ENCODE data around the gene CTNNBL1. TPM values are rescaled to one million over a fixed set of nuclear protein-coding genes. Genes with fewer than 3 reads are reported as not detected.

The CTNNBL1 gene
- total RNA-seq (10 to 100 TPM; 26.7 to 44.0 (median 33.5) TPM), polyA plus RNA-seq (10 to 100 TPM; 36.6 to 42.6 (median 39.7) TPM)
- long read RNA-seq, donor 1, transcript CTNNBL1-201 (16 exons, 1,925 nt) = major isoform, 24 of 25 reads
- long read RNA-seq, donor 1, partial matches to known transcripts = 0 of 25 reads
- long read RNA-seq, donor 1, other reads (novel, unspliced or antisense) = 1 of 25 reads
- long read RNA-seq, donor 2, transcript CTNNBL1-201 (16 exons, 1,925 nt) = major isoform, 56 of 64 reads
- long read RNA-seq, donor 2, partial matches to known transcripts = 1 of 64 reads
- long read RNA-seq, donor 2, other reads (novel, unspliced or antisense) = 7 of 64 reads

DNA sequence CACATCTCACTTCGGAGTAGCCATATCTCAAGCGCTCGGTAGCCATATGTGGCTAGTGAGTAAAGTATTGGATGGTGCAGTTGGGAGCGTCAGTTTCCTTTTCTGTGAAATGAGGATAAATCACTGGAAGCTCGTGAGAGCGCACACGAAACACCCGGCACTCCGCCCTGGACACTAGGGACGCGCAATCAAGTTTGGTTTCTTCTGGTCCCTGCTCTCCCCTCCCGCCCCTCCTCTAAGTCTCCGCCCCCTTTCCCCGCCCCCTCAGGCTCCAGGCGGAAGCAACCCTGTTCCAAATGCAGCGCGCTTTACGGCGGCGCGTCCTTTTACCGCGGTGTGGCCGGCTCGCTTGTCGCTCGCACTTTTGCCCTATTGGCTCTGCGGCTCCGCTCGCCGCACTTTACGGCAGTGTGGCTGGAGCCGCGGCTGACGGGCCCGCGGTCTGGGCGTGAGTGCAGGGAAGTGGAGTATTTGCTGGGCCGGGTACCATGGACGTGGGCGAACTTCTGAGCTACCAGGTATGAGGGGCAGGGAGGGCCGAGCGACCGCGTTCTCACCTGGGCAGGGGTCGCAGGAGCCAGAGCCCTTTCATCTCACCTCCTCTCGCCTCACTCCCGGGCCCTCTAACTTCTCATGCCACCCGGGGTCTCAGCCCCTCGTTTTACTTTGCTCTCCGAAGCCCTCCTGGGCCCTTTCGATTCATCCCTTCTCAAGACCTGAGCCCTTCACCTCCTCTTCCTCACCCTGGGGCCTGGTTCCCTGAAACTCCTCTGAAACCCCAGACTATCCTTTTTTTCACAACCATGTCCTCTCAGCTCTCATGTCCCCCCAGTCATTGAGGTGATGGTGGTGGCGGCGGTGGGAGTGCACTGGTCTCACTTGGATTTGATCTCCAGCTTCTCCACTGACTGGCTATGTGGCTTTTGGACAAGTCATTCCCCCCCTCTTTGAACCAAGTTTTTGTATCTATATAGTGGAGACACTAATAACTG lies at the start of gene CTNNBL1:
CTNNBL1 (plus strand) TSS at position 396 of the 992 bp plus-strand sequence; CDS start at position 489, 93 bp downstream.
- peak within 1 kb of the TSS; percentile 74 for H3K27ac ChIP-seq
- TF ChIP-seq CTCF (IDR thresholded peaks at IDR 0.05) = no peak
- H3K9me3 ChIP-seq = no peaks in the 10 kb centered on the region
- peak; percentile 99 for DNase-seq
- peaks cover 0 to 15% of the 10 kb centered on the region in 2 donors for H3K36me3 ChIP-seq (ENCODE audit: insufficient read depth in 1 of 2, low read depth in 1 of 2)
- H3K4me3 ChIP-seq = peak within 1 kb of the TSS; percentile 98
- H3K27me3 ChIP-seq (ENCODE audit: insufficient read depth in 3 of 3, low read length in 2 of 3) = peaks cover 0 to 16% (median 0%) of the 10 kb centered on the region in 3 donors
- peak; percentile 99 to 100 (median 100) for ATAC-seq
- H3K4me1 ChIP-seq = peaks cover 17% of the 10 kb centered on the region
- intact Hi-C loops (cut with DNase I) = no loop called here
- WGBS, 3 donors = 0 to 1% (median 0%) methylated on average over 54 of the region's 54 CpGs

GRCh38 chr20:37644605-37645004 lies 49.2 kb upstream of the CTNNBL1 start:
- Histone ChIP-seq H3K4me1 (no peaks in the 10 kb centered on the region), H3K36me3 (ENCODE audit: insufficient read depth in 1 of 2, low read depth in 1 of 2) (no peaks in the 10 kb centered on the region), H3K27me3 (ENCODE audit: insufficient read depth in 3 of 3, low read length in 2 of 3) (peaks cover 0 to 22% (median 0%) of the 10 kb centered on the region in 3 donors), H3K27ac (no peak overlapping the region), H3K4me3 (no peak overlapping the region), H3K9me3 (no peaks in the 10 kb centered on the region)
- intact Hi-C loops (cut with DNase I) = no loop called here
- ATAC-seq (no peak), DNase-seq (no peak)
- no peak for TF ChIP-seq CTCF (IDR thresholded peaks at IDR 0.05)
- WGBS, 3 donors = 74 to 89% (median 80%) methylated on average over 1 of the region's 1 CpG

GRCh38 chr20:37647946-37648345 lies 45.9 kb upstream of the CTNNBL1 start:
- no peak for TF ChIP-seq CTCF (IDR thresholded peaks at IDR 0.05)
- intact Hi-C loops (cut with DNase I) = no loop called here
- ATAC-seq (no peak), DNase-seq (no peak)
- Histone ChIP-seq H3K4me3 (no peak overlapping the region), H3K27ac (no peak overlapping the region), H3K9me3 (no peaks in the 10 kb centered on the region), H3K36me3 (ENCODE audit: insufficient read depth in 1 of 2, low read depth in 1 of 2) (no peaks in the 10 kb centered on the region), H3K27me3 (ENCODE audit: insufficient read depth in 3 of 3, low read length in 2 of 3) (peaks cover 0 to 4% (median 0%) of the 10 kb centered on the region in 3 donors), H3K4me1 (no peaks in the 10 kb centered on the region)
- WGBS, 3 donors = 64 to 75% (median 74%) methylated on average over 3 of the region's 3 CpGs

DNA sequence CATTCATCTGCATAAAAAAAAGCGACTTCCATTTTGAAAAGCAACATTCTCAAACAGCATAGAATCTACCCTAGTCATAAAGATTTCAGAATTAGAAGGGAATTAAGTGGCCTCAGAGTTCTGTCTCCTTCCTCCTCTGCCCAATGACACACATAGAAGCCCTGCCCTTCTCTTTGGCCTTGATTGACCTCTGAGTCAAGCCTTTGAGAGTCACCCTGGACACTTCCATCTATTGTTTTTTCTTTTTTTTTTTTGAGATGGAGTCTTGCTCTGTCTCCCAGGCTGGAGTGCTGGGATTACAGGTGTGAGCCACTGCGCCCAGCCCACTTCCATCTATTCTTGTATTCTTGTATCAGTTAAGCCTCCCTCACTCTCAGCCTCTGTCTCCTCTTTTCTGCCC lies 44.8 kb upstream of the CTNNBL1 start:
- no peak for ATAC-seq
- 54 to 67% (median 55%) methylated on average over 2 of the region's 2 CpGs for WGBS, 3 donors

More for the DNA sequence above, 44.8 kb upstream of the CTNNBL1 start:
- intact Hi-C loops (cut with DNase I) = no loop called here
- Histone ChIP-seq H3K36me3 (ENCODE audit: insufficient read depth in 1 of 2, low read depth in 1 of 2) (no peaks in the 10 kb centered on the region), H3K27me3 (ENCODE audit: insufficient read depth in 3 of 3, low read length in 2 of 3) (peaks cover 0 to 4% (median 0%) of the 10 kb centered on the region in 3 donors), H3K27ac (no peak overlapping the region), H3K4me3 (no peak overlapping the region), H3K4me1 (no peaks in the 10 kb centered on the region), H3K9me3 (no peaks in the 10 kb centered on the region)
- no peak for DNase-seq
- TF ChIP-seq CTCF (IDR thresholded peaks at IDR 0.05) = no peak
